Neuron (in vitro differentiated cells): ENCODE results near the gene RHOD.
A peak's percentile ranks its signal among the peaks of the same experiment; 100 is the strongest.

Source experiments
- H2AFZ ChIP-seq: one replicate; pipeline ENCODE4 v1.6.1; 2013; ENCODE audit warnings: low read depth, mild to moderate bottlenecking, inconsistent platforms, low read length, moderate library complexity
- H3K27me3 ChIP-seq: one replicate; pipeline ENCODE4 v1.6.1; 2013; ENCODE audit warnings: low read length; ENCODE audit not compliant: insufficient read depth
- H3K36me3 ChIP-seq: one replicate; pipeline ENCODE4 v1.6.1; 2013; ENCODE audit warnings: low read length; ENCODE audit not compliant: insufficient read depth
- H3K4me1 ChIP-seq: one replicate; pipeline ENCODE4 v1.6.1; 2013; ENCODE audit warnings: low read length; ENCODE audit not compliant: insufficient read depth
- H3K4me3 ChIP-seq: 2 replicates; pipeline ENCODE4 v1.5.1; 2013; ENCODE audit warnings: mild to moderate bottlenecking, low read length, moderate library complexity
- H3K9me3 ChIP-seq: one replicate; pipeline ENCODE4 v1.6.1; 2013; ENCODE audit warnings: low read length

The RHOD gene, protein sequence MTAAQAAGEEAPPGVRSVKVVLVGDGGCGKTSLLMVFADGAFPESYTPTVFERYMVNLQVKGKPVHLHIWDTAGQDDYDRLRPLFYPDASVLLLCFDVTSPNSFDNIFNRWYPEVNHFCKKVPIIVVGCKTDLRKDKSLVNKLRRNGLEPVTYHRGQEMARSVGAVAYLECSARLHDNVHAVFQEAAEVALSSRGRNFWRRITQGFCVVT

DNA sequence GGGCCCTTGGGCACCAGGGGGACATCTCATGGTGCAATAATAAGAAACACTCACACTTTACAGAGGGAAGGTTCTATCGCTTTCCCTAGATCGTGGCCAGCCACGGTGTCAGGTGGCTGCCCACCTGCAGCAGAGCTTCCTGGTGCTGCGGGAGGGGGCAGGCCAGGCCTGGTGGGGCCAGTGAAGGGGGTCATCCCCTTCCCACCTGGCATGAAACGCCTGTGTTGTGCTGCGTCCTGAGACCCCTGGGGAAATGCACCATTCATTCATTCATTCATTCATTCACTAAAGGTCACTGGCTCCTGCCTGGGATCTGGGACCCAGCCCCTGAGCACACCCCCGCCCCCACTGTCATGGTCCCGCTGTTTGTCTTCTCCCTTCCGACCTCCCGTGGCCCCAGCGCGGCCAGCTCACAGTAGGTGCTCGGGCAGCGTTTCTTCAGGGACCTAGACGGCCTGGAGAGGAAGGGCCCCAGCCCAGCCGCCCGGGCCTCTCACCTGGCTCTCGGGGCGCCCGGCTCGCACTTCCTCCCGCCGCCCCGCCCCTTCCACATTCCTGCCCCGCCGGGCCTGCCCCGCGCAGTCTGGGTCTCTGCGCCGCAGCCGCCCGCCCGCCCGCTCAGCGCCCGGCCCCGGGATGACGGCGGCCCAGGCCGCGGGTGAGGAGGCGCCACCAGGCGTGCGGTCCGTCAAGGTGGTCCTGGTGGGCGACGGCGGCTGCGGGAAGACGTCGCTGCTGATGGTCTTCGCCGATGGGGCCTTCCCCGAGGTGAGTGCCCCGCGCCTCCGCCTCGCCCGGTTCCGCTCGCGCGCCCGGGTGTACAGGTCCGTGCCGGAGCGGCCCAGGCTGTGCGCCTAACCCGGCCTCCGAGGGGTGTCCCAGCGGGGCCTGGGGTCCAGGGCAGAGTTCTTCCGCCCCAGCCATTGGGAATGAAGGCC, at the start of gene RHOD:
TSS of gene RHOD (plus strand) at position 581 of the 938 bp plus-strand sequence. CDS start at position 637, 56 bp downstream.
- Histone ChIP-seq H2AFZ (no peak within 1 kb of the TSS), H3K9me3 (no peaks in the 10 kb centered on the region), H3K27me3 (peaks cover 46% of the 10 kb centered on the region), H3K4me3 (no peak within 1 kb of the TSS), H3K36me3 (no peaks in the 10 kb centered on the region), H3K4me1 (no peaks in the 10 kb centered on the region)

DNA sequence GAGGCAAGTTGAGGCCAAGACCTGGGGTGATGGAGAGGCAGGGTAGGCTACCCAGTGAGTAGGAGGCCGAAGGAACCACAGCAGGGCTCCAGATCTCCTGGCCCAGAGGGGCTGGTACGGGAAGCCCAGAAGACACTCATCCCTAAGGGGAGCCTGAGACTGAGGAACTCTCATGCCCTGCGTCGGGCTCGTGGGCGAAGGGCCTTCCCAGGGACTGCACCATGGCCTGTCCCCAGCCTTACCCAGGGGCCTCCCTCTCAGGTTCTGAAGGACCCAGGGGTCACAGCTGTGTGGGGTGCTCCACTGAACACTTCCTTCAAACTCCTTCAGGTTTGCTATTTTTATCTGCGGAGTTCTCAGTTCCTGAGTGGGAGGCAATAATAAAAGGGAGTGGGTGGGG, 49.5 kb upstream of the RHOD start:
- Histone ChIP-seq H3K9me3 (no peaks in the 10 kb centered on the region), H3K4me3 (no peak overlapping the region), H3K36me3 (no peaks in the 10 kb centered on the region), H3K4me1 (peaks cover 9% of the 10 kb centered on the region), H2AFZ (peak overlapping the region; percentile 15), H3K27me3 (no peaks in the 10 kb centered on the region)

DNA sequence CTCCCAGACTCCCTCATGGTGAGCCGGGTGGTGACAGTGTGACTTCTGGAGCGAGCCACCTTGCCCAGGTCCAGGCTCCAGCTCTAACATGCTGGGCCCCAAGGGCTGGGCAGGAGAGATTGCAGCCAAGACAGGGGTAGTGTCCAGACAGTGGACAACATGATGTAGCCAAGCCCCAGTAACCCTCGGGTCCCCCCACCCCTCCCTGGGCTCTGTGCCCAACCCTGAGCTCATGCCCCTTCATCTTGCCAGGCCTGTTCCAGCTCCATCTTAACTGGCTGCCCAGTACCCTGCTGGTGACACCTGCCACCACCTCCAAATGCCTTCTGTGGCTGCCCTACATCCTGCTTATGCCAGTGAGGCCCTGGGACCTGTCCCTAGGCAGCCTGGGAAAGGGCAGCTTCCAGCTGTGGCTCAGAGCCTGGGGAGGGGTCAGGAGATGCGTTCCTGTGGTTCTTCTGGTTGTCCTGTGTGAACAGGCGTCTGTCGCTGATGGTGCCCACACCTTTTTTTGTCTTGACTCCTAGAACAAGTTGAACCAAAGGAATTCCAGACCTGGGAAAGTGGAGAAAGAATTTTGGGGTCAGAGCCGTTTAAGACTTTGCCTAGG, 46.2 kb upstream of the RHOD start:
- H2AFZ ChIP-seq, result no peak overlapping the region
- H3K4me3 ChIP-seq, result no peak overlapping the region
- no peaks in the 10 kb centered on the region for H3K36me3 ChIP-seq
- no peaks in the 10 kb centered on the region for H3K4me1 ChIP-seq
- no peaks in the 10 kb centered on the region for H3K9me3 ChIP-seq
- no peaks in the 10 kb centered on the region for H3K27me3 ChIP-seq

DNA sequence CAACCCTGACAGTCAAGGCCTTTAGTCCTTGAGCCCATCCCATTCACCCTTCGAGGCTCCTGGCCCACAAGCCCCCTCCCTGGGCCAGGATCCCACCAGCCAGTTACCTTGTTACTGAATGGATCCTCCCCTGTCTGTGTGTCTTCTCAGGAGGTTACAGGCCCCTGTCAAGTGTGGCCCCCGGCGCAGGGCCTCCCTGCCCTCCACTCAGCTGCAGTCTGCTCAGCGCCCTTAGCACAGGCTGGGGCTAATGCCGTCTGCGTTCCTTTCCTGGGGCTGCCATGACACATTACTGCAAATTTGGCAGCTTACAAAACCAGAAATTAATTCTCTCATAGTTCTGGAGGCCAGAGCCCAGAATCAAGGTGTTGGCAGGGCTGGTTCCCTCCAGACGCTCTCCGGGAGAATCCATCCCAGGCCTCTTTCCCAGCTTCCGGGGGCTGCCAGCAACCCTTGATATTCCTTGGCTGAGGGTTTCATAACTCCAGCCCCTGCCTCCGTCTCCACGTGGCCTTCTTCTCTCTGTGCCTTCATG, 43.1 kb upstream of the RHOD start:
- H3K9me3 ChIP-seq, result no peaks in the 10 kb centered on the region
- H2AFZ ChIP-seq, result no peak overlapping the region
- H3K27me3 ChIP-seq, result no peaks in the 10 kb centered on the region
- H3K36me3 ChIP-seq, result no peaks in the 10 kb centered on the region
- no peak overlapping the region for H3K4me3 ChIP-seq
- no peaks in the 10 kb centered on the region for H3K4me1 ChIP-seq

DNA sequence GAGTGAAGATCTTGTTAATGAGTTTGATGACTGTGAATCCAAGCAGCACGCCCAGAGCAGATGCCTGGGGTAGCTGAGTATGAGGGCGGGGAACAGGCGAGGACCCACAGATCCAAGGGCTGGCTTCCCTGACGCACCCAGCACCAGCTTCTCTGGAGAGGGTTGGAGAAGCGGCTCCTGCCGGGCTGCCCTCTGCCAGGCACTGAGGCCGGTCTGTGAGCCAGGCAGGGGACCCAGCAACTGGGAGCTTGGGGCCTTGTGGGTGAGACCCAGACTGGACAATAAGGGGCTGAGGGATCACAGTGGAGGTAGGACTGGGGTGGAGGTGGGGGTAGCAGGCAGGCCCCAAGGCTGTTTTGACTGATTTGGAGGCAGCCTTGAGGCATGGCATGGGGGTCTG, 42.3 kb upstream of the RHOD start:
- H3K4me3 ChIP-seq, result no peak overlapping the region
- no peaks in the 10 kb centered on the region for H3K4me1 ChIP-seq
- no peaks in the 10 kb centered on the region for H3K9me3 ChIP-seq
- no peaks in the 10 kb centered on the region for H3K36me3 ChIP-seq
- H3K27me3 ChIP-seq, result no peaks in the 10 kb centered on the region
- H2AFZ ChIP-seq, result no peak overlapping the region

DNA sequence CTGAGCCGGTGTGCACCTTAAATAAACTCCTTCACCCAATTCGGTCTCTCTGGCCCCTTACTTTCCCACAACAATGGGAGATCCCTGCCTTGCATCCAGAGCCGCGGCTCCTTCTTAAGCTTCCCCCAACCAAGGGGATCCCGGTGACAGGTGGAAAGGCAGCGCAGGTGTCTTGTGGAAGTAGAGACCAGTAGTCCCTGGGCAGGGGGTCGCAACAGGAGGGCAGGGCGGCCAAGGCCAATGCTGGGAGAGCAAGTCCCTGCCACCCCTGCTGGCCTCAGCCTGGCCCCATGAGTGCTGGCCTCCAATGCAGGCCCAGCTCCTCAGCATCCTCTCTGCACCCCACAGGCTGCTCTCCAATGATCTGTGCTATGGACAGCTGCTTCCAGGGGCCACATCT, 41.6 kb upstream of the RHOD start:
- Histone ChIP-seq H2AFZ (no peak overlapping the region), H3K4me1 (no peaks in the 10 kb centered on the region), H3K36me3 (no peaks in the 10 kb centered on the region), H3K9me3 (no peaks in the 10 kb centered on the region), H3K4me3 (no peak overlapping the region), H3K27me3 (peaks cover 2% of the 10 kb centered on the region)

DNA sequence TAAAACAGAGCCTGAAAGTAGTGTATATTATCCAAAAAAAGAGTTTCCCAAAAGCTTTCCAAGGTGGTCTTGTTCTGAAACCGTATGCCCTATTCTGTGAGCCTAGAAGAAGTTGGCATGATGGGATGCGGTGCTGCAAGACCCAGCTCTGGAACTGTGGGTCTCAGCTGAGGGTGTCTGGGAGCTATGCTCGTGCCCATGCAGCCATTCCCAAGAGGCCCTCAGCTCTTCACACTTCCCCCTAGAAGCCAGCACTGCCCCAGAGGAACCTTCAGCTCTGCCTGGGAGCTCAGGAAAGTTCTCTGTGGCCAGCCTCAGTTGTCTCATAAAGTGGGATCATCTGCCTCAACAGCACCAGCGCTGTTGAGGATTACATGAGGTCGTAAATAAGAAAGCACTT, 40.1 kb upstream of the RHOD start:
- H3K27me3 ChIP-seq, result peaks cover 12% of the 10 kb centered on the region
- H3K4me1 ChIP-seq, result no peaks in the 10 kb centered on the region
- no peak overlapping the region for H3K4me3 ChIP-seq
- H2AFZ ChIP-seq, result no peak overlapping the region
- H3K9me3 ChIP-seq, result no peaks in the 10 kb centered on the region
- H3K36me3 ChIP-seq, result no peaks in the 10 kb centered on the region

DNA sequence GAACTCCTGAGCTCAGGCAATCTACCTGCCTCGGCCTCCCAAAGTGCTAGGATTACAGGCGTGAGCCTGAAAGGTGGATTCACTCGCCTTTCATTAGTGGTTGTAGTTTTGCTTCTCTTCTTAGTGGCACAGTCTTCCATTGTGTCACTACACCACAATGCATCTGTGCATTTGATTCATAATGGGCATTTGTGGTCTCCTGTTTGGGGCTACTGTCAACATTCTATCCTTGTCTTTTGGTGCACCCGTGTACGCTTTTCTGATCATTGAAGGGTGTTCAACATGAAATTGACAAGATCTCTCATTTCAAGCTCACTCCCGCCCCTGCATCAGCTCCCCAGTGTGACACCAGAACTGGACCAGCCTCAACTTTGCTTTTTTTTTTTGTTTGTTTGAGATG, 35.7 kb upstream of the RHOD start:
- peaks cover 48% of the 10 kb centered on the region for H3K27me3 ChIP-seq
- H2AFZ ChIP-seq, result no peak overlapping the region
- H3K36me3 ChIP-seq, result no peaks in the 10 kb centered on the region
- H3K9me3 ChIP-seq, result no peaks in the 10 kb centered on the region
- H3K4me1 ChIP-seq, result peaks cover 11% of the 10 kb centered on the region
- H3K4me3 ChIP-seq, result no peak overlapping the region

DNA sequence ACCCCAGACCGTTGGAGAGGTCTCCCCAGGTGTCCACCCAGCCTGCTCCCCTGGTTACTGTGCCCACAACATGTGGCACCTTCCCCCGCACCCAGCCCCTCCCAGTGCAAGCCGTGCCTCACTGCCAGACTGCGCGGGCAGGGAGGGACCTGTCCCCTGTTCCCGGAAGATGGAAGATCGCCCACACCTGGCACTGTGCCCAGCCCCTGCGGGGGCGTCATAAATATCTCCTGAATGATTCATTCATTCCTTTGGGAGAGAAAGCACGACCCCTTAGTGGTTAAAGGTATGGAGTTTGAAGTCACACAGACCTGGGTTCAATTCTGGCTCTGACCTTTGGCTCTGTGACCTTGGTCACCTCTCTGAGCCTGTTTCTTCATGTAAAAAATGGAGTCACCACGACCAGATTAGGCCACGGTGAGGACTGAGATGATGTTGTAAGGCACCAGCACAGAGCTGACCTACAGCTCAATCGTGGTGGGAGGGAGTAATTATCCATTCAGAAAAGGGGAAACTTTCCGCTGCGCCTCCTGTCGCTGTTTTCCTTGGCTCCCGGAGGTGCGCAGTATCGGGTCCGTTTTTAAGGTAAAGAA, 34.2 kb upstream of the RHOD start:
- Histone ChIP-seq H3K36me3 (no peaks in the 10 kb centered on the region), H3K4me3 (peak overlapping the region; percentile 41), H3K27me3 (peaks cover 54% of the 10 kb centered on the region), H3K4me1 (peaks cover 11% of the 10 kb centered on the region), H3K9me3 (no peaks in the 10 kb centered on the region), H2AFZ (peak overlapping the region; percentile 24)

DNA sequence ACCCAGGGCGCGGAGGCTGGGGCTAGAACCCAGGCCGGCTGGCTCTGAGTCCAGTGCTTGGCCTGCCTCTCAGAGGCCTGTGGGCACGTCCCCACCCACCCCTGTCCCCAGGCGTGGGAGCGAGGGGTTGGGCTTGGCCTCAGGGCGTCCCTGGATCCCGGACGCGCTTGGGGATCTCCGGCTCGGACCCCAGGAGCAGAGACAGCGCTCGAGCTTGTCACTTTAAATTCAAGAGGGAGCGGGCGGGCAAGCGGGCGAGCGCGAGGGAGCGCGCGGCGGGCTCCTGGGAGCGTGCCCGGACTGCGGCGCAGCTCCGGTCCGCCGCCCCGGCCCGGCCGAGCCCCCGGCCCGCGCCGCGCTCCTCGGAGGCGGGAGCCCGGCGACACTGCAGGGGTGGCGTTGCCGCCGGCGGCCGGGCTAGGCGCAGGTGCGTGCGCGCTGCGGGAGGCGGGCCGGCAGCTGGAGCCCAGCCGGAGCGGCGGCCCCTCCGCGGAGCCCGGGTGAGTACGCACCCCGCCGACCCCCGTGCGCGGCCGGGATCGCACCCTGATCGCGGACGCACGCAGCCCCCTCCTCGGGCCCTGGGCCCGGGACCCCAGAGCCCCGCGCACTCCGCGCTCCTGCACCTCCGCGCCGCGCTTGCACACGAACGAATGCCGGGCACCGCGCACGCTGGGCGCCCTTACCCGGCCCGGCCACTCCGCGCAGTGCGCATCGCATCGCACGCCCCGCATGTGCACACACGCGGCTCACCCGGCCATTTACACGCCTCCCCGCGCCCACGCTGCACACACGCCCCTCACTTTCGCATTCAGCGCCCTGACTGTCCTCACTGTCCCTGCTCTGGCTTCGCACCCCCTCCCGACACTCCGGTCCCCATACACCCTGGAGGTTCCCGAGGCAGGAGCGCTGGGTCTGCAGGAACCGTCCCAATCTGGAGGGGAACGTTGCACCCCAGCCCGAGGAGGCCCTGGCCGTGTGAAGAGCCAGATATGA, 33.4 kb upstream of the RHOD start, which contains the start of gene SYT12:
TSS of gene SYT12 (plus strand) at position 174 of the 996 bp plus-strand sequence. CDS start 7,011 bp downstream, outside the sequence.
- Histone ChIP-seq H3K9me3 (no peaks in the 10 kb centered on the region), H3K4me1 (peaks cover 11% of the 10 kb centered on the region), H3K4me3 (peak within 1 kb of the TSS; percentile 41), H3K27me3 (peaks cover 56% of the 10 kb centered on the region), H3K36me3 (no peaks in the 10 kb centered on the region), H2AFZ (peak within 1 kb of the TSS; percentile 24)

DNA sequence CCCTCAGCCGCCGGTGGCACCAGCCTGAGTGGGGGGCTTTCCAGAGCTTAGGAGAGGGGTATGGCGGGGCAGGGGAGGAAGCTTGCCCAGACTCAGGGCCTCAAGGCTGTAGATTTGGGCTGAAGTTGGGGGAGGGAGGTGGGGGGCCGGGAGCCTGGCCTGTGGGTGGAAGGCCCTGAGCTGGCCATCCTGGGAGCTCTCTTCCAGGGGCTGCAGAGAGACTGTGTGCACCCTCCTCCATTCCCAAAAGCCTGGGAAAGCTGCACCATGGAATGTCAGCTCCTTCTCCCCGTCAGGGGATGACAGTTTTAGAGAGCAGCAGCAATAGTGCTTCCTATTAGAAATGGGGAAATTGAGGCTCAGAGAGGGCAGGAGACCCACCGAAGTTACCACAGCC, 32.7 kb upstream of the RHOD start:
- Histone ChIP-seq H3K36me3 (no peaks in the 10 kb centered on the region), H3K4me1 (peaks cover 11% of the 10 kb centered on the region), H3K27me3 (peaks cover 58% of the 10 kb centered on the region), H3K4me3 (no peak overlapping the region), H2AFZ (peak overlapping the region; percentile 13), H3K9me3 (no peaks in the 10 kb centered on the region)

DNA sequence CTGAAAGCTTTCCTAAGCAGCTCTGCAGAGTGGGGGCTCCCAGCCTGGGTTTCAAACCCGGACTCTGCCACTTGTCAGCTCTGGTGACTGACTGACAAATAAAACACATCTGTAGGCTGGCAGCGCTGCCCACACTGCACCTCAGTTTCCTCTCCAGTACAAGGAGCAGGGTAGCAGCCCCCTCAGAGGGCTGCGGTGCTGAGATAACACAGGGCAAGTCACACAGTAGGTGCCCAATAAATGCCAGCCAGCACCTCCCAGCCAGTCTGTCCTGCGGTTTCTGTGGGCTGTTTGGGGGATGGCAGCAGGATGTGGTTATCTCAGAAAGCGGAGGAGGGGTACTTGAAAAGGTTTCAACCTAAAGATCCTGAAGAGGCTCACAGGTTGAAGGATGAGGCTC, 32.2 kb upstream of the RHOD start:
- Histone ChIP-seq H3K4me3 (no peak overlapping the region), H2AFZ (no peak overlapping the region), H3K4me1 (peaks cover 11% of the 10 kb centered on the region), H3K36me3 (no peaks in the 10 kb centered on the region), H3K9me3 (no peaks in the 10 kb centered on the region), H3K27me3 (peaks cover 58% of the 10 kb centered on the region)
